HG02973 (cell line): Measurements from ENCODE around the gene LDLRAP1.
"Not testable (repeated sequence)": the region's sequence is repeated elsewhere in the genome, so short reads cannot be mapped to it uniquely, and the experiment has no call there.

Experiments
- ATAC-seq: cut with Tn5 transposase; IDR thresholded peaks from one replicate; pipeline ENCODE4 v1.9.1; 2021; ENCODE audit warnings: moderate library complexity; ENCODE audit not compliant: unreplicated experiment

Gene LDLRAP1

GRCh38 chr1:25572708-25573590 lies 29.5 kb downstream of the LDLRAP1 start:
- ATAC-seq, result no peak

GRCh38 chr1:25573591-25573930 lies 30.2 kb downstream of the LDLRAP1 start:
- ATAC-seq, result no peak

GRCh38 chr1:25573961-25574360 lies 30.6 kb downstream of the LDLRAP1 start:
- no peak for ATAC-seq

- no peak for ATAC-seq
Observed at GRCh38 chr1:25575191-25575590, 31.8 kb downstream of the LDLRAP1 start.

GRCh38 chr1:25576459-25577133 lies 33.2 kb downstream of the LDLRAP1 start:
- no peak for ATAC-seq

- no peak for ATAC-seq
Observed at GRCh38 chr1:25577134-25577920, 33.9 kb downstream of the LDLRAP1 start.

- no peak for ATAC-seq
Observed at GRCh38 chr1:25579292-25580252, 36.2 kb downstream of the LDLRAP1 start.

- ATAC-seq, result no peak
Observed at GRCh38 chr1:25580927-25581326, 37.5 kb downstream of the LDLRAP1 start.

- no peak for ATAC-seq
Observed at GRCh38 chr1:25581764-25582163, 38.4 kb downstream of the LDLRAP1 start.

- ATAC-seq, result no peak
Observed at GRCh38 chr1:25583519-25584370, 40.3 kb downstream of the LDLRAP1 start.

GRCh38 chr1:25586181-25586588 lies 42.8 kb downstream of the LDLRAP1 start:
- no peak for ATAC-seq

GRCh38 chr1:25587290-25587689 lies 43.9 kb downstream of the LDLRAP1 start:
- no peak for ATAC-seq

- not testable (repeated sequence) for ATAC-seq
Observed at GRCh38 chr1:25588224-25588623, 44.8 kb downstream of the LDLRAP1 start.

- not testable (repeated sequence) for ATAC-seq
Observed at GRCh38 chr1:25588786-25589185, 45.4 kb downstream of the LDLRAP1 start.

GRCh38 chr1:25590096-25590824 lies 46.9 kb downstream of the LDLRAP1 start:
- ATAC-seq, result no peak

GRCh38 chr1:25593861-25594260 lies 50.5 kb downstream of the LDLRAP1 start:
- no peak for ATAC-seq

GRCh38 chr1:25594971-25595370 lies 51.6 kb downstream of the LDLRAP1 start:
- ATAC-seq, result no peak

GRCh38 chr1:25596641-25597040 lies 53.2 kb downstream of the LDLRAP1 start:
- not testable (repeated sequence) for ATAC-seq

- no peak for ATAC-seq
Observed at GRCh38 chr1:25598879-25599278, 55.5 kb downstream of the LDLRAP1 start.
